ENCODE results near the gene MAP3K12. TPM values are rescaled to one million over a fixed set of nuclear protein-coding genes. Genes with fewer than 3 reads are reported as not detected.
"Not testable (repeated sequence)": the region's sequence is repeated elsewhere in the genome, so short reads cannot be mapped to it uniquely, and the experiment has no call there.

MAP3K12 gene
- 35.7 and 46.1 TPM in 2 replicates for polyA plus RNA-seq (2011; rRNA removed)
- 52.1 and 64.6 TPM in 2 replicates for polyA minus RNA-seq (2011; rRNA and poly(A)+ RNA removed)

DNA sequence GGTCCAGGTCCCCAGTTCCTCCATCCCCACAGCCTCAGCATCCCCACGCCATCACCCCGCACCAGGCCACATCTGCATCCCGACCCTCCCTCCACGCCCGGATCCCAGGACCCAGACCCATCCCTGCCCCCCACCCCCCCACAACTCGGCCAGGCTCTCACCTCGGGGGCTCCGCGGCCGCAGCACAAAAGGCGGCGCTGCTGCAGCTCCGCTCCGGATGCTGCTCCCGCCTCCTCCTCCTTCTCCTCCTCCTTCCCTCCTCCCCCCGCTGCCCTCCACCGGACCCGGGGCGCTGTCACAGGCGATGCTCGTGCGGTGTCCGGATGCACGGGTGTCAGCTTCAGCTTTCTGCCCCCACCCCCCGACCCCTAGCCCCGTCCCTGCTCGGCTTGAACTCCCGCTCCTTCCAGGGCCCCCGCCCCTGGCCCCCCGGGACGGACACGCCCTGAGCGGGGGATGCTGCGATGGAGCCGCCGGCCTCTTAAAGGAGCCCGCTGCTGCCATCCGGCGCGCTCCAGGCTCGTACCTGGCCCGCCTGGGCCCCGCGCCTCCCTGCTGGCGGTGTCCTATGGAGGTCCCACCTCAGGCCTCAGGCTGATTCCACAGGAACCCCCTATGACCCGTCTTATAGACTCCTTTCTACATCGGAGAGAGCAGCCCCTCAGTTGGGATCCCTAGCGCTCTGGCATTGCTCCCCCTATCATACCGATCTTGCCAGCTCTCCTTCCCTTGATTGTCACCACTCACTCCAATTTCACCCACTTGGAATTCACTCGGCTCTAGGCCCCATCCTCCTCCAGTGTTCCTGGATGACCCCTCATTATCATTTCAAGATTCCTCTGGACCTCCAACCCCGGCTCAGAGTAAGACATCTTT, at the start of gene MAP3K12:
TSS of gene MAP3K12 (minus strand) at position 193 of the 876 bp plus-strand sequence. CDS start 12,067 bp downstream, outside the sequence.
- peak within 1 kb of the TSS; percentile 87 for H3K4me3 ChIP-seq (ENCODE audit: low read depth, low read length)
- H3K9me3 ChIP-seq (ENCODE audit: control insufficient read depth, insufficient read depth, low read length), result no peaks in the 10 kb centered on the region; the same call in 1 of the 2 replicates
- no peak for DNase-seq (ENCODE audit: low read depth, low spot score)
- no peak; the same call in 1 of the 2 replicates for TF ChIP-seq CTCF (IDR thresholded peaks at IDR 0.05; ENCODE audit: low read depth, low read length)
- no peaks in the 10 kb centered on the region for H3K27me3 ChIP-seq (ENCODE audit: control insufficient read depth, insufficient read depth, low read length)
- H3K27ac ChIP-seq (ENCODE audit: low read depth, low read length), result peak within 1 kb of the TSS; percentile 99
- ChIA-PET CTCF (interaction anchor here (0.6 kb wide), 1 partner anchor 78 kb away, joined by 3 read pairs; no protein-coding TSS in a partner anchor), POLR2A (interaction anchor here (0.6 to 4.3 kb wide), 7 partner anchors 7 to 120 kb away, joined by 3 to 50 read pairs (median 7); partner anchors contain the start of gene SP1)

DNA sequence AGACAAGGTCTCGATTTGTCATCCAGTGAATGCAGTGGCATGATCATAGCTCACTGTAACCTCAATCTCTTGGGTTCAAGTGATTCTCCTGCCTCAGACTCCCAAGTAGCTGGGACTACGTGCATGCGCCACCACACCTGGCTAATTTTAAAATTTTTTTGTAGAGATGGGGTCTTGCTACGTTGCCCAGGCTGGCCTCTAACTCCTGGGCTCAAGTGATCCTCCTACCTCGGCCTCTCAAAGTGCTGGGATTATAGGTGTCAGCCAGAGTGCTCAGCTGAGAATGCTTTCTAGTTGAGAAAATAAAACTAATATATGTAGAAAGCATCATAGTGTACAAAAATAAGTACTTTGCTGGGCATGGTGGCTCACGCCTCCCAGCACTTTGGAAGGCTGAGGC, 49.1 kb upstream of the MAP3K12 start:
- not testable (repeated sequence) for DNase-seq (ENCODE audit: low read depth, low spot score); H3K9me3 ChIP-seq (ENCODE audit: control insufficient read depth, insufficient read depth, low read length); H3K27me3 ChIP-seq (ENCODE audit: control insufficient read depth, insufficient read depth, low read length); H3K4me3 ChIP-seq (ENCODE audit: low read depth, low read length); H3K27ac ChIP-seq (ENCODE audit: low read depth, low read length)
- POLR2A ChIA-PET, result interaction anchor here (0.6 to 0.7 kb wide), 2 partner anchors 186 to 750 kb away, joined by 3 to 6 read pairs; no protein-coding TSS in a partner anchor
- CTCF ChIA-PET, result interaction anchor here (1.2 kb wide), 1 partner anchor 127 kb away, joined by 4 read pairs; the partner anchor contains the start of gene ATP5MC2

GRCh38 chr12:53543539-53543938, 44.3 kb upstream of the MAP3K12 start:
- H3K27ac ChIP-seq (ENCODE audit: low read depth, low read length), result peak overlapping the region; percentile 52
- no peaks in the 10 kb centered on the region for H3K27me3 ChIP-seq (ENCODE audit: control insufficient read depth, insufficient read depth, low read length)
- ChIA-PET POLR2A (interaction anchor here (0.5 to 1.6 kb wide), 3 partner anchors 120 to 132 kb away, joined by 3 to 11 read pairs (median 3); partner anchors contain the start of gene ATP5MC2), CTCF (interaction anchor here (0.6 to 5.2 kb wide), 35 partner anchors 8 to 203 kb away, joined by 3 to 103 read pairs (median 4); partner anchors contain the start of genes ATF7 and ATP5MC2)
- DNase-seq (ENCODE audit: low read depth, low spot score), result peak; percentile 41
- TF ChIP-seq CTCF (IDR thresholded peaks at IDR 0.05; ENCODE audit: low read depth, low read length), result peak; percentile 98
- H3K4me3 ChIP-seq (ENCODE audit: low read depth, low read length), result no peak overlapping the region
- no peaks in the 10 kb centered on the region for H3K9me3 ChIP-seq (ENCODE audit: control insufficient read depth, insufficient read depth, low read length)

GRCh38 chr12:53539526-53539925, 40.3 kb upstream of the MAP3K12 start:
- ChIA-PET POLR2A (no interaction called here), CTCF (interaction anchor here (0.9 to 2.5 kb wide), 2 partner anchors 136 to 205 kb away, joined by 3 to 11 read pairs; partner anchors contain the start of gene ATP5MC2)

More at GRCh38 chr12:53539526-53539925, 40.3 kb upstream of the MAP3K12 start:
- DNase-seq (ENCODE audit: low read depth, low spot score), result no peak
- Histone ChIP-seq H3K27ac (ENCODE audit: low read depth, low read length) (no peak overlapping the region), H3K9me3 (ENCODE audit: control insufficient read depth, insufficient read depth, low read length) (no peaks in the 10 kb centered on the region), H3K27me3 (ENCODE audit: control insufficient read depth, insufficient read depth, low read length) (no peaks in the 10 kb centered on the region), H3K4me3 (ENCODE audit: low read depth, low read length) (no peak overlapping the region)
- TF ChIP-seq CTCF (IDR thresholded peaks at IDR 0.05; ENCODE audit: low read depth, low read length), result no peak

Data from AG04450 (cell line).